KMS-11 (cell line): ENCODE measurements around the gene CACHD1.

ENCODE experiments used
- H2AFZ ChIP-seq: fragments of 200-600 bp; sonication (generic); 2 replicates; pipeline ENCODE4 v1.6.1; 2016; ENCODE audit warnings: antibody characterized with exemption, mixed run types, low read depth
- H3K27ac ChIP-seq: fragments of 200-600 bp; sonication (generic); 2 replicates; pipeline ENCODE4 v1.6.1; 2016; ENCODE audit warnings: mild to moderate bottlenecking, mixed run types
- H3K27me3 ChIP-seq: fragments of 200-600 bp; sonication (generic); 2 replicates; pipeline ENCODE4 v1.6.1; 2017; ENCODE audit warnings: mild to moderate bottlenecking, low read depth, mixed run types, moderate library complexity; ENCODE audit not compliant: insufficient read depth
- H3K36me3 ChIP-seq: fragments of 200-600 bp; sonication (generic); 2 replicates; pipeline ENCODE4 v1.6.1; 2017; ENCODE audit warnings: mild to moderate bottlenecking, mixed run types; ENCODE audit not compliant: insufficient read depth
- H3K4me1 ChIP-seq: fragments of 200-600 bp; sonication (generic); 2 replicates; pipeline ENCODE4 v1.6.1; 2016; ENCODE audit warnings: mild to moderate bottlenecking, low read depth, mixed run types; ENCODE audit not compliant: poor library complexity, severe bottlenecking
- H3K4me2 ChIP-seq: fragments of 200-600 bp; sonication (generic); 2 replicates; pipeline ENCODE4 v1.7.0; 2016; ENCODE audit warnings: mild to moderate bottlenecking, mixed run types
- H3K4me3 ChIP-seq: fragments of 200-600 bp; sonication (generic); IDR thresholded peaks from 2 replicates; pipeline ENCODE4 v1.6.1; 2017; ENCODE audit warnings: low read depth, low read length, mixed read lengths; ENCODE audit not compliant: insufficient read depth
- H3K79me2 ChIP-seq: fragments of 200-600 bp; sonication (generic); 2 replicates; pipeline ENCODE4 v1.6.1; 2016; ENCODE audit warnings: low read depth, mixed run types; ENCODE audit not compliant: insufficient read depth
- H3K9ac ChIP-seq: fragments of 200-600 bp; sonication (generic); 2 replicates; pipeline ENCODE4 v1.6.1; 2016; ENCODE audit warnings: mild to moderate bottlenecking, mixed run types
- H4K20me1 ChIP-seq: fragments of 200-600 bp; sonication (generic); 2 replicates; pipeline ENCODE4 v1.6.1; 2016; ENCODE audit warnings: mild to moderate bottlenecking, mixed run types; ENCODE audit not compliant: insufficient read depth
- TF ChIP-seq, protein P1 (sequence below): fragments of 200-600 bp; sonication (generic); conservative IDR thresholded peaks from 2 replicates; pipeline ENCODE4 v1.6.1; 2017; ENCODE audit warnings: low read depth, mild to moderate bottlenecking, antibody characterized with exemption, low read length, moderate library complexity, mixed read lengths

Gene CACHD1

DNA sequence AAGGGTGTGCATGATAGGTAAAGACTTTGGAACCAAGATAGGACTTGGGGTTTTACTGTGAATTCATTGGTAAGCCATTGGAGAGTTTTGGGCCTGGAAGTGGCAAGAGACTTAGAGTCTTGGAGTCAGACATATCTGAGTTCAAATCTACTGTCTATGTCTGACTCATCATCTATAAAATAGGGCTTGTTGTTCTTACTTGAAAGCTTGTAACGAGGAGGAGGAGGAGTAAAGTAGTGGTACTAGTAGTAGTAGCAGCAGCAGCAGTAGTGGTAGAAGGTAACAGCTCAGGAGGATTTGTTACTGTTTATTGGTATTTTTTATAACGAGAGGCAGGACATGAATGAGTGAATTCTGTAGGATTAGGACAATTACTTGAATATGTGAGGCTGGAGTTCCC is 62.7 kb downstream of the CACHD1 start:
- Histone ChIP-seq H3K4me1 (no peaks in the 10 kb centered on the region), H3K4me2 (no peak overlapping the region), H3K36me3 (no peaks in the 10 kb centered on the region), H3K27me3 (no peaks in the 10 kb centered on the region), H2AFZ (no peak overlapping the region), H3K79me2 (no peaks in the 10 kb centered on the region), H3K4me3 (no peak overlapping the region), H3K9ac (no peak overlapping the region), H4K20me1 (no peaks in the 10 kb centered on the region), H3K27ac (no peak overlapping the region)
- TF ChIP-seq, protein P1, sequence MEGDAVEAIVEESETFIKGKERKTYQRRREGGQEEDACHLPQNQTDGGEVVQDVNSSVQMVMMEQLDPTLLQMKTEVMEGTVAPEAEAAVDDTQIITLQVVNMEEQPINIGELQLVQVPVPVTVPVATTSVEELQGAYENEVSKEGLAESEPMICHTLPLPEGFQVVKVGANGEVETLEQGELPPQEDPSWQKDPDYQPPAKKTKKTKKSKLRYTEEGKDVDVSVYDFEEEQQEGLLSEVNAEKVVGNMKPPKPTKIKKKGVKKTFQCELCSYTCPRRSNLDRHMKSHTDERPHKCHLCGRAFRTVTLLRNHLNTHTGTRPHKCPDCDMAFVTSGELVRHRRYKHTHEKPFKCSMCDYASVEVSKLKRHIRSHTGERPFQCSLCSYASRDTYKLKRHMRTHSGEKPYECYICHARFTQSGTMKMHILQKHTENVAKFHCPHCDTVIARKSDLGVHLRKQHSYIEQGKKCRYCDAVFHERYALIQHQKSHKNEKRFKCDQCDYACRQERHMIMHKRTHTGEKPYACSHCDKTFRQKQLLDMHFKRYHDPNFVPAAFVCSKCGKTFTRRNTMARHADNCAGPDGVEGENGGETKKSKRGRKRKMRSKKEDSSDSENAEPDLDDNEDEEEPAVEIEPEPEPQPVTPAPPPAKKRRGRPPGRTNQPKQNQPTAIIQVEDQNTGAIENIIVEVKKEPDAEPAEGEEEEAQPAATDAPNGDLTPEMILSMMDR, result no peak

DNA sequence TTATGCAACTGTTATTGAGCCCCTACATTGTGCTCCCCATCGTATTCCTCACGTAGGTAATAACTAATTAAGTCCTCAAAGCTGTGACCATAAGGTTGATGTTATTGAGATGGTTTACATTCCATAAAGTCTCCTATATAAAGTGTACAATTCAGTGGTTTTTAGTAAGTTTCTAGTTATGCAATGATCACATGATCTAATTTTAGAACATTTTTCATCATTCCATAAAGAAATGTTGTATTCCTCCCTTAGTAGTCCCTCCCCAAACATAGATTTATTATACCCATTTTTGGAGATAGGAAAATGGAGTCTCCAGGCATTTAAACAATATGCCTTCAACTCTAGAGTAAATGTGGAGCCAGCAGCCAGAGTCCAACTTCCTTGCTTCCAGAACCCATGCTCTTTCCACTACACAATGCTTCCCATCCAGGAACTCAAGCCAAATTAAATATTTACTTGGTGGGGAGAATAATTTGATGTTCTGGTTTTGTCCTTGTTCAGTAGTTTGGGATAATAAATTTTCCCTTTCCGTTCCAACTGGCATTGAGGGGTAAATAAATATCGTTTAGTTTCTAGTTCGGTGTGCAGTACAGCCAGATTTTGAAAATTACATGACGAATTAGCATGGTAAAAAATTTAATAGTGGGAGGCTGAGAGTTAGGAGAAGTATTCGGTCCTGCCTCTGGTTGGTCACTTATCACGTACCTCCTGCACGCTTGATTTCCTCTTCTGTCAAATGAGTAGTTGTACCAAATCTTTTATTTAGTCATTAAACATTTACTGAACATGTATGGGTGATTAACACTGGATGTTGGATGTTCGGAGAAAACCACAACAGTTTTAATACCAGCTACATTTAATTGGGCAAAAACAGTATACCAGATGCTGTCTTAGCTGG is 66.3 kb downstream of the CACHD1 start:
- no peak overlapping the region for H3K4me3 ChIP-seq
- H3K4me2 ChIP-seq, result no peak overlapping the region
- no peak overlapping the region for H2AFZ ChIP-seq
- TF ChIP-seq, protein P1, result no peak
- H3K27me3 ChIP-seq, result no peaks in the 10 kb centered on the region
- no peak overlapping the region for H3K27ac ChIP-seq
- H3K4me1 ChIP-seq, result no peaks in the 10 kb centered on the region
- H4K20me1 ChIP-seq, result no peaks in the 10 kb centered on the region
- no peaks in the 10 kb centered on the region for H3K36me3 ChIP-seq
- no peaks in the 10 kb centered on the region for H3K79me2 ChIP-seq
- no peak overlapping the region for H3K9ac ChIP-seq

DNA sequence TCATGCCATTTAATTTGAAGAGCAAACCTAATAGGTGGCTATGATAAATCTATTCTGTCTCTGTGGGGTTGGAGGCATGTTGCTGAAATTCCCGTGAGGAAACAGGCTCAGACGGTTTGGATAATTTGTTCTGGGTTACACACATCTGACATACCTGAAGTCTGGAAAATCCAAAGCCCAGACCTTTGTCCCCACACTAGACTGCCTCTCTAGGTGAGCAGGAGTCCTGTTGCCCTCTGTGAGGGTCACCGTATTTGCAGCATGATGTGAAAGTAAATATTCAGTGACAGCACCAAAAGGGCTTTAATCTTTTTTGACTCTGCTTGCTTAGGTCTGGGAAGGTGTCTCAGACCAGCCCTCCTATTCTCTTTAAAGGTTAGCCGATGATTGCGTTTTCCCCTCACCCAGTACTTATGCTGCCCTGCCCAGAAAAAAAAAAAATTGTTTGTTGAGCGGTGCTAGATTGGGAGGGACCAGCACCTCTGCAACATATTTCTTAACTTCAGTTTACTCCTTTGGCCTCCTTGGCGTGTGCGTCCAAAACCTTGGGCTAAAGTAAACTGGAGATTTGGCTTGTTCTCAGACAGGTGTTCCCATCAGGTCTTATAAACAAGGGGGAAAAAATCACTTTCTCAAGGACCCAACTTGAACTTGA is 67.0 kb downstream of the CACHD1 start:
- Histone ChIP-seq H3K27ac (no peak overlapping the region), H2AFZ (no peak overlapping the region), H3K36me3 (no peaks in the 10 kb centered on the region), H3K79me2 (no peaks in the 10 kb centered on the region), H4K20me1 (no peaks in the 10 kb centered on the region), H3K4me3 (no peak overlapping the region), H3K4me2 (no peak overlapping the region), H3K9ac (no peak overlapping the region), H3K27me3 (no peaks in the 10 kb centered on the region), H3K4me1 (no peaks in the 10 kb centered on the region)
- TF ChIP-seq, protein P1, result no peak

DNA sequence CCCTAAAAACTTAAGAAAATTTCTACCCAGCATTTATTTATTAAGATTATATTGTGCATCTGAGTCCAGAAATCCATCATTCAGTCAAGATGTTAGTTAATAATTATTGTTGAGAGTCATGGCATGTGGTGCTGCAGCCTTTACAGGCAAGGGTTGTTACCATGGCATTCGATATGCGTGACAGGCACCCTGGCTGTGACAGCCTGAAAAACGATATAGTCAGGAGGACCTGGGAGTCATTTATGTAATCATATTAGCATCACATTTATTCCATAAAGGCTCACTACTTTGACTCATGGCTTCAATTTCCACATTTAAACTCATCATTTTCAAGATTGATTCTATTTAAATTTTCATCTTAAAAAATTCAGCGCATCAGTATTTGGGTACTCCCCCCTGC is 68.0 kb downstream of the CACHD1 start:
- Histone ChIP-seq H3K79me2 (no peaks in the 10 kb centered on the region), H4K20me1 (no peaks in the 10 kb centered on the region), H3K4me2 (no peak overlapping the region), H3K4me1 (no peaks in the 10 kb centered on the region), H3K36me3 (no peaks in the 10 kb centered on the region), H2AFZ (no peak overlapping the region), H3K27me3 (no peaks in the 10 kb centered on the region), H3K9ac (no peak overlapping the region), H3K4me3 (no peak overlapping the region), H3K27ac (no peak overlapping the region)
- TF ChIP-seq, protein P1, result no peak
